ENCODE measurements around the gene SOX5.

Gene SOX5

DNA sequence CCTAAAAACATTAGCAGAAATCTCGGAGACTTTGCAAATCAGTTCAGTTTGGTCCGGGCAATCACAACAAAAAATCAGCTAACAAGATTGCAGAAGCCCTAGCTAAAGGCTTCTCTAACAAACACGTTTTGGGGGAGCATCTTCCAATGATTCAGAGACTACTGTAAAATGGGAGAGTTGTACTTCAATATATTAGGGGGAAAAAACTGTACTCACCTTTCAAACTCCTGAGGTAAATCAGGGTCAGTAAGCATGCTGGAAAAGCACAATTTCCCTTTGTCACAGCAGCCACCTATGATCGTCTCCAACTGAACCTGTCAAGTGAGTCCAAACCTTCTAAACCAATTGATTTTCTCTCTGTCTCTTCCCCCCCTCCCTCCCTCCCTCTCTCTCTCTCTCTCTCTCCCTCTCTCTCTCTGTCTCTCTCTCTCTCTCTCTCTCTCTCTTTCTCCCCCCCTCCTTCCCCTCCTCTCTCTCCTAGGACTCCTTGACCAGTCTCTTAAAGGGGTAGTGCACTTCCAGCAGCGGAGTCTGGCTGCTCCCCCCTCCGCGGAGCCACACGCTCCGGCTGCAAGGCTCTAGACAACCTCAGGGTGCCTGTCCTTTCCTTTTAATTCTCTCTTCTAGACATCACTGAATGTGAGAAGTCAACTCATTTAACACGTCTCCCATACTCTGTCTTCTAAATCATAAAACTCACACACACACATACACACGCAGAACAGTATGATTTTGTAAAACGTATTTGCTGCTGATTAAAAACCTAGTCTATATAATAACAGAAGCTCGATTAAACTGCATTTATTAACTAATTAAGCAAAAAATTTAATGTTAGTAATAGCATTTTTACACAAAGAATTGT is at the start of gene SOX5:
TSS of gene SOX5 (minus strand) at position 323 of the 862 bp plus-strand sequence. CDS start at position 254, 69 bp downstream.
- no peak for DNase-seq

DNA sequence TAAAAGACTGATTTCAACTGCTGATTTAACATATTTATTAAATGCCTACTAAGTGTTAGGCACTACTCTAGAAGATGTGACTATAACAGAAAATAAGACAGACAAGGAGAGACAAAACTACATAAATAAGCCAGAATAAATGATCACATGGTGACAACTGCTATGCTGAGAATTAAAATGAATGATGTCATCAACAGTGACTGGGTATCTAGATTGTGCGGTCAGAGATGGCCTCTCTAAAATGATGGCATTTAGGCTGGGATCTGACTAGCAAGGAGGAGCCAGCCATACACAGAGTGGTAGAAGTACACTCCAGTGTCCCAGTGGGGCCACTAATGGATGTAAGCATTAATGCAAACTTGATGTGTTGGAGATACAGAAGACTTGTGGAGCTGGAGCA is 37.6 kb upstream of the SOX5 start:
- no peak for DNase-seq

DNA sequence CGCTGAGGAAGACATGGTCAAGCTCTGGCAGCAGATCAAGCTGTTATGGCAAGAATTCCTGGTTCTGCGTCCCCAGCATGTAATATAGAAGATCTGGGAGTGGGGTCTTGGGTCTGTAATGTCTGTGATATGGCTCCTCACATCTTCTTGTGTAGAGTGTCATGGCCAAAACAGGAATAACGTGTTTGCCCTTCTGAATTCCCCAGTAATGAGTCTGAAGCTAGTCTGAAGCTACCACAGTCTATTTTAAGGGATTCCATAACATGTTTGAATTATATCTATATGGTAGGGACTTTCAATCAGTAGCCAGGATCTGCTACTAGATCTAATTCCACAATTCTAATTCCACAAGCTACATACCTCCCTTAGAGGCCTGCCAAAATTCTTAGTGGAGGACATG is 31.4 kb upstream of the SOX5 start:
- no peak for DNase-seq

DNA sequence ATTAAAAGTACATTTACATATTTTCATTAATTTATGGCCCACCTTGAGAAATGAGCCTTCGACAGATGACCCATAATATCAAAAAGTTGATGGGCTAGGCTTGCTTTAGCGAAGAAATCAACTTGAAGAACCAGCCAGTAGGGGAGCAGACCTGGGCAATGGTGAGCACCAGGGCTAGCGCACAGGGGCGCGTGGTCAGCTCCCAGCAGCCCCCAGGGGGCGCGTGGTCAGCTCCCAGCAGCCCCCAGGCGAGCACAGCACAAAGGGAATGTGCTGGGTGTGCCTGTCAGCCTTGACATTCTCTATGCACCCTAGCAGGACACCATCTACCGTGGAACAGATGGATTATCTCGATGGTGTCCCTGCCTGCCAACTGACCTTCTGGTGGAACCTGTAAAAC is 15.3 kb upstream of the SOX5 start:
- no peak for DNase-seq

DNA sequence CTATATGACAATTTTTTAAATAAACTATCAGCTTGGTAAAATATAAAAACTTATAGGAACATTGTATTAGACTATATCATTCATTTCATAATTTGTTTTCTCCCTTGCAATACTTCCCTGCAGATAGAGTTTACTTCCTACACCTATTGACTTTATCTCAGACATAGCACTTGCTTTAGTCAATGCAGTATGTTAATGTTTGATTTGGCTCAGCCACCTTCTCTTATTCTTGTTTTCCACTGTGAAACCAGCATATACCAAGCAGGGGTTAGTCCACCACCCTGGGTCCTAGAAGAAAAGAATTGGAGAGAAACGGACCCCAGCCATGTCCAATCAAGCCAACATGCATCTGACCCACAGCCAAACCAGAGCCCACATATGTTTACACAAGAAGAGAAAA is 10.4 kb upstream of the SOX5 start:
- no peak for DNase-seq

DNA sequence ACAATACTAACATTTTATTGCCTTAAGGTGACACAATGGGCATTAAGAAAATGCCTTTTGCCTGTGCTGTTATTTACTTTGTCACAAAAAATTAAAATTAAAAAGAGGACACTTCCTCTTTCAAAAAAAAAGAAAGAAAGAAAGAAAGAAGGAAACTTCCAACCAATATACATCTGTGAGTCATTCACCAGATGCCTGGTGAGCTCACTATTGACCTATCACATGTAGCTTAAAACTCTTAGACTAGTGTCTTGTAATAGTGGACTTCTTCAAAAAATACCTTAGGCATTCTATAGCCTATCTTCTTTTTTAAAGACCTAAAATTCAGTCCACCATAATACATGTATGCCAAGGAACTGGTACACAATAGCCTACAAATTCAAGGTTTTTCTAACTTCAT is 4.9 kb upstream of the SOX5 start:
- DNase-seq: no peak

DNA sequence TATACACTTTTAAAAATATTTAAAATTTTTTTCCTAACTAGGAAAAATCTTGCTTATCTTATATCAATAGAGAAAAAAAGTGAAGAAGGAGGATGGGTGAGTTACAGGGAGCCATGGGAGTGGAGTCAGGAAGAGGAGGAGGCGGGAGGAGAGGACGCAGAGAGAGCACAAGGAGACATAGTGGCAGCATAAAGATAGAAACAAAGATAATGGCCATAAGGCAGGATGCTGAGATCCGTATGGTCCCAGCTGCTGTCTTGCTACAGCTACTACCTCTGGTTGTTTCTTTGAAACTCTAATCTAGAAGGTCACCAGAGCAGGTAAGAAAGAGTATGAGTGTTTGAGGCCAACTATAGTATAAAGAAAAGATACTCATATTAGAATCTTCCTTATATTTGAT is 2.6 kb upstream of the SOX5 start:
- DNase-seq: no peak

DNA sequence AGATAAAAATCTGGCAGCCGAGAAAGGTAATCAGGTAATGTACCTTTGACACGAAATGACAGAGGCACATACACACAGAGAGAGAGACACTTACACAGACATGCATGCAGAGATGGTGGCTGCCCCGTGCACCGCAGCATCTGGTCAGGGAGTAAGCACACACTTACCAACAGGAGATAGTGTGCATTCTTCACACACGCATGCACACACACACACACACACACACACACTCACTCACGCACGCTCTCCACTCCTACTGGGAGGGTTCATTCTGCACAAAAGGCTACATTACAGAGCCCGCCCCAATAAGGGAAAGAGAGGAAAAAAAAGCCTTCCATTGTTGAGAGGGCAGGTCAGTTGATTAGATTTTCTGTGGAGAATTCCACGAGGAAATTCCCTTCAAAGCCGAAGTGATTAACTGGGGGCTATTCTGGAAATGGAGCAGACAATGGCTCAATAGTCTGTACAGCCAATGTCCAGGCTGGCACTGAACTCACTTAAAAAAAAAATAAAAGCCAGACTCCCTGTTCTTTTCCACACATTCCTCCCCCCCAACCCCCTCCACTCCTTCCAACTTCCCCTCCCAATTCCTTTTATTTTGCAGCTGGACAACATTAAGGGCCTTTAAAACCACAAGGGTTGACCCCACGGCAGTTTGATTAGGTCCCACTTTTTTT is 1.4 kb upstream of the SOX5 start:
- DNase-seq: no peak

DNA sequence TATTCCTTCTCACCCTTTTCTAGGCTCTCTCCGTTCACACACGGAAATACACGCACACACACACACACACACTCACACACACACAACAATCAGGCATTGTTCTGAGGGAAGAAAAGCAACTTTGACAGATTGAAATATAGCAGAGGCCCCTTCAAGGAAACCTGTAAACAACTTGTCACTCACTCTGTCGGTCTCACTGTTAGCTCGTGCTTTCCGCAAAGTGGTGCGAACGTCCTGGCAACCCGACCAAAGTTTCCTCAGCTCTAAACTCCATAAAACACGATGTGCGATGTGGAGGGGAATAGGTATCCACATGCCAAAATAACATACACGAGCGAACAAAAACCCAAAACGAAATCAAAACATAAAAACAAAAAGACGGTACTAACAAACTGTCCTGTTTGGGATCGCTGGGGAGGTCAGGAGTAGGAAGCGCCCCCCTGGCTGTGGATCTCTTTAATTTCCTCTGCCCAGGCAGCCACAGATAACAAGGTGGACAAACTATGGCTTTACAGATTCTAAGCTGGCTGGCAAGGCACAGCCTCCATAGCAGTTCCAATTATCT is 822 bp upstream of the SOX5 start:
- no peak for DNase-seq

DNA sequence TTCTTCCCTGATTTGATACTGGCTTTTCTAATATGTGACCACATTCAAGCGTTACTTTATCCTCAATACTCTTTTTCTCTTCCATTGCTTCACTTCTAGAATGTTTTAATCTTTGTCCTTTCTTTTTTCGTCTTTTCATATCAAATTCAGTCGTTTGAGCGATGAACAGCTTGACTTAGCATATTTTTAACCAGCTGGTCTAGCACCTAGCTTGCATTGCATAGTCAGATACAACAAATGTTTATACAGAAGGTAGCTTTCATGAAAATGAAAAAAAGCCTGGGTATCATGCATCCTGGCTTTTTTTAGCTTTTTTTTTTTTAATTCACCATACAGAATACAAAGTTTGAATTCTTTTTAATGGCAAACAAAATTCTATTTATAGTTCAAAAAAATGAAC is 1.2 kb downstream of the SOX5 start:
- DNase-seq: no peak

DNA sequence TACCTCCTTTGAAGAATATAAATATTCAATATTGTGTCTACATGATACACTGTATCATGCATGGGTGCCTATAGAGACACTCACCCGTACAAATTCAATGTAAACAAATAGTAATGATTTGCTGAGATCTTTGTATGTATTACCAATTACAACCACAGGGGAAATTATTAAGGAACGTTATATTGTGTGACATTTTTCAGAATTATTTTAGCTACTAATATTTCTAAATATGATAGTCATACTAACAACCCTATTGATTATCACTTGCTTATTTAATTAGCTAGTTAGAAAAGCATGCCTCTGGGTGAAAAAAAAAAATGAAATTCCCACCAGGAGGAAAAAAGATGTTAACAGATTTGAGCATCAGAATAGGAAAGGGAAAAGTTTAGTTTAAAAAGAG is 2.1 kb downstream of the SOX5 start:
- no peak for DNase-seq

DNA sequence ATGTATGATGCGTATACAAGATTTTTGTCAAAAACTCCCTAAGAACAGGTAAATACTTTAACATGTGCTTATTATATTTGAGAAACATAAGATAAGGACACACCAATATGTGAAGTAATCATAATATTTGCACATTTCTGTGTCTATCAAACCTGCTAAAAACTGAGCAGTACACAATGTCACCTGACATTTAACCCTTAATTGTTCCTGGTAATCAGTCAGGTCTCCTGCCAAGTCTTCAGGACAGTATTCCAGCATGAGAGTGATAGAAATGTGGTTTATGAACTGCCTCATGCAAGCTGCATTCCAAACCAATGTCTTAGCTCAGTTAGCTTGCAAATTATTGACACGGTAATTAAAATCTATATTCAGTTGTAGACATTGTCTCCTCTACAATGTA is 4.2 kb downstream of the SOX5 start:
- no peak for DNase-seq

DNA sequence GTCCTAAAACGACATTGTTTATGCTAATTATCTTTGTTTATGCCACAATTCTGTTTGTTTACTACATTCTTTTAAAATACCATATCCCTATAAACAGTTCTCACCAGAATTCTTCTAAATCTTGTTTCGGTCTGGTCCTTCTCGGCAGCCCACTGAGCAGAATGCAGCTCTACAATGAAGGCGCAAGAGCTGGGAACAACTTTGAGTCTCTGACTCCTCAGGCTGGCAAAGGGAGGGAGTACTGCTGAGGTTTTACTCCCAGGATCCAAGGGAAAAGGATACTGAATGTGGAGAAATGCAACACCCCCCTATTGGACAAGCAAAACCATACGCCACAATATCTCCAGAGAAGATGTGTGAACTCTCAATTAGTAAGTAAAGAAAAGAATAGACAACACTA is 5.4 kb downstream of the SOX5 start:
- no peak for DNase-seq

DNA sequence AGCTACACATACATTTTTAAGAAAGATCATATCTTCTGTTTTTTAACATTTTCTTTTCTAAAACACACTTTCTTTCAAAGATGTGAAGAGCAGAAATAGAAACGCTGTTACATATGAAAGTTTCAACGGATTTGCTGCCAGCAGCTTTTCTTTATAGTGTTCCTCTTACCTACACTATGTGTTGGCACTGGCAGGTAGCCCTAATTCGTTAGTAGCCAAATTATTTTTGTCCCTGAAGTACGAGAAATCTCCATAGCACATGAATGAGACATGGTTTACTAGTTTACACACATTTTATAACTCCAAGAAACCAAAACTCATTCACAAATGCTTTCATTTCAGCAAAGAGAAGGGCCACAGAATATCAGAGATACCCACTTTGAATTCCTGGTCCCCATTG is 6.6 kb downstream of the SOX5 start:
- no peak for DNase-seq

DNA sequence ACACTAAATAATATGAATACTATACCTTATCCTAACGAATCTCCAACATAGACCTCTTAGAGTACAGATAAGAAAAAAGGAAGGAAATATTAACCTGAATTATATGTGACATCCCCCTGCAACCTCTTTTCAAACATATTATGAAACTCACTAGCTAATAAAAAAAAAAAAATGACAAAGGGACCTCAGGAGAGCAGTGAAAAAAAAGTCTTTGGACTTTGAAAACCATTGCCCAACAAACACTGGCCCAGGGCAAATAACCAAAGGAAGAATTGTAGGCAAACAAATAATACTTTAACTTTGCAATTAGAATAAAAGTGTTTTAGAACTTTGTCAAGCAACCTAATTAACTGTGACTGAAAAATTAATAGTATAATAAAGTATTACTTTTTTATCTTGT is 7.7 kb downstream of the SOX5 start:
- DNase-seq: no peak

DNA sequence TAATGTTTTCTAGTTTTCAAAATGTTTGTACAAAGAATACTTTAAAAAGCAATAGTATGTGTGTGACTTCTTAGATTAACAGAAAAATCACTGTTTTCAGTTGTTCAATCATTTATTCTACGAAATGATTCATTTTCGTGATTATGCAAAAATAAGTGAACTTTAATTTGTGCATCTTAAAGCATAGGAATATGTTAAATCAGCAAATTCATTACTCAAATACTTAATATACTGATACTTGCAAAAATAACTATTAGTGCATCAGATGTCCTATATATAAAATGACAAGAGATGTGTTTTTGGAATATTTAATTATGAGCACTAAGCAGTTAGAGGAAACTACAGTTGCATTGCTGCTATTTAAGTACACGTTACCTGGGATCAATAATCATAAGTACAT is 11.0 kb downstream of the SOX5 start:
- DNase-seq: no peak

DNA sequence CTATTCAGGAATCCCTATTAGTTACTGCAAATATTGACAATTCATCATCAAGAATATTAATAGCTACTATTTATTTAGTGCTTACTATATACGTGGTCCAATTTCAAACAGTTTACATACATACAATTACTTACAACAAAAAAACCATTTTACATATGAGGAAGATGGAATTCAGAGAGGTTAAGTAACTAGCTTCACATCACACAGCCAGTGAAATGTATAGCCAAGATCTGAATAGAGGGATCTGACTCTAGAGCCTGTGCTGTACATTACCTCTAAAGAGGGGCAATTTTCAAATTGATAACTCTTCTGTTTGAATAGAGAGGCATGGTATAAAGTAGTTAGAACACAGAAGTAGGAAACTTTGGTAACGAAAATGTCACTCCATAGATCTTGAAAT is 18.3 kb downstream of the SOX5 start:
- no peak for DNase-seq

DNA sequence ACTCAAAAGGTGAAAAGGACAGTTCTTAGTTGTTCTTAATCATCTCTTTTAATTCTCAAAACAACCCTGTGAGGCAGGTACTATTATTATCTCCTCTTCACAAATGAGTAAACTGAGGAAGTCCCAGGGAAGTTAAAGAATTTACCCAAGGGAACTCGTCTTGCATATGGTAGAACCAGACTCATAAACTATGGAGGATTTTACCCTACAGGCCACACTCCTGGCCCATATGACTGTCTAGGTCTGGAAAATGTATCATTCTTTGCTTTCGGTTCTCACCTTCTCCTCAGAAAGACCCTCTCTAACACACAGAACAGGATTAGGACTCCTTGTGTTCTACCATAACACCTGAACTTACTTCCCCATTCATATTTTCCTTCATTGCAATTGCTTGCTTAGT is 18.9 kb downstream of the SOX5 start:
- DNase-seq: no peak

DNA sequence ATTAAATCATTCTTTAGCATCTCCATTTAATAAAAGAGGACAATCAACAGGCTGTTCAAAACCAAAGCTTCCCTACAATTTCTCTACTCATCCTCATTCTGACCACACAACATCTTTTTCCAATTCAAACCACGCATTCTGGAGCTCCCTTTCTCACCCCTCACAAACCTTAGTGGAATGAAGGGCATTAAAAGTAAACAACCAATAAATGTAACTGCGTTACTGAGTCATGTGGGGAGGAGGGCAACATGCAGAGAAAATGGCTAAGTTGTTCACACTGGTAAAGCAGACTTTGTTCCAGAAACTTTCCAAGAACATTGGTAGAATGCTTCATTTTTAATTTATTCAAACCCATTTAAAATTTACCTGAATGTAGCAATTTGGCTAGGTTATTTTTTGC is 19.6 kb downstream of the SOX5 start:
- DNase-seq: no peak

DNA sequence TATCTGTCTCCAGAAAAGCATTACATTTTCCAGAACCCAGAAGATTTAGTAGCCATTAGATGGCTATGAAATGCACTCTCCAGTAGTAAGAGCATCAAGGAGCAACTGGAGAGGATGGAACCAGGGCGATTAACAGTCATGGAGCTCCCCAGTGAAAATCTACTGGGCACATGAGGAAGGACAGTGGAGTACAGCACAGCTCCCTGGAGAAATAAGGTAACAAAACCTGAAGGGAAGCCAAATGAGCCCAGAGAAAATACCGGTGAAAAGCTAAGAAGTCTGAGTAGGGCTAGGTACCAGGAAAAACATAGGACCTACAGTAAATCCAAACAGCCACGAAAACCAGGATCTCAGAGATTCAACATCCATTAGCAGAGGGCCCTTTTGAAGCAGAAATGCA is 21.6 kb downstream of the SOX5 start:
- no peak for DNase-seq

DNA sequence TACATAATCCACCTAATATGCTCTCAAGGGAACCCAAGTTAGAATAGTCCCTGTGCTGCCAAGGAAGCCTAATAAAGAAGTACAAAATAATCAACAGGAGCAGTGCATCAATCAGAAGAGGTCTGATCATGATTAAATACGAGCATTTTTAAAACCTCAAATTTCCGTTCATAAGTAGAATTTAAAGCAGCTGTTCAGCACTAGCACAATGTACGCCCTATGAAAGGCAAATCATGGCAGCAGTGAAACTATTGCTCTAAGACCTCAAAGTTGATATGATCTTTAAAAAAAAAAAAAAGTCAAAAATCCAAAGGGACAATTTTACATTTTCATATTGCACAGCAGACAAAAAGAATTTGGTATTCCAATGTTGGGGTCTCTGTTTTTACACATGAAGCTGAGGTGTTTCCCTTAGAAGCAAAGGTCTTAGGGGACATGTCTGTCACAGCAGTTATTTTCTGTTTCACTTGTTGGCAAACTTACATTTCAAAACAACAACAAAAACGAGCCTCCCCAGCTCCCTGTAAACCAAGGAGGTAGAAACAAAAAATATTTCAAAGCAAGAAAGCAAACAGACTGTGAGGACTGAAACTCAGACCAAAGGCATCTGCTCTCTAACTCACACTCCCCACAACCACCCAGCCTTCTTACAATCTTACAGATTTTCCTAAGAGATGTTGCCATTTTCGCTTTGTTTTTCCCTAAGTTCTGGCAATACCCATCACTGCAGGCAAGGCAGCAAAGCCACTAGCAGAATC is 28.2 kb downstream of the SOX5 start:
- DNase-seq: no peak

DNA sequence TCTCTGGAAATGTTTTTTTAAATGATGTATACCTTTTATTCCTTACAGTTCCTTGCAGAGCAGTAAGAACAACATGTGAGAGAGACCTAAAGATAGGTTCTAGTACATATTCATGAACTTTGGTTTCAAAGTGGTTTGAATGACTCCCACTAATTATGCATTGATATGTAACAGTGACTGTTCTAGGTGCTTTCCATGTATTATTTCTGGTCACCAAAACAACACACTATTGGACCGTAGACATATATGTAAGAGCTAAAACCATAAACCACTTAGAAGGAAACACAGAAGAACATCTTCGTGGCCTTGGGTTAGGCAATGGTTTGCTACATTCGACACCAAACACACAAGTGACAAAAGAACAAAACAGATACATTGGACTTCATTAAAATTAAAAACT is 37.9 kb downstream of the SOX5 start:
- DNase-seq: no peak

DNA sequence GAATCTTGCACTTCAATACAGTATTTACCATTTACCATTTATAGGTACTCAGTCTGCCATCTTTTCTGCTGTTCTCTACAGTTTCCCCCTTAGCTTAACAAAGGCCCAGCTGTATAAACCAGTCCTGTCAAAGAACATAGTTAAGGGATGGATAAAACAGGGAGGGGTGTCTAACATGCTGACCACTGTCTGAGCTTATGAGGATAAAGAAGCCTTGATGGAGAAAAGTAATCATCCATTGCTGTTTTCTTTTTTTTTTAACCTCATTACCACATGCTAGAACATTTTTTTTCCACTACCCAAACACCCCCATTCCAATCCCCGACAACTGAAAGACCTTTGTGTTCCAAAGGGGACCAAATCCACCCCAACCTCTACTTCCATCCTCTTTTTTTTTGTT is 39.9 kb downstream of the SOX5 start:
- DNase-seq: no peak

DNA sequence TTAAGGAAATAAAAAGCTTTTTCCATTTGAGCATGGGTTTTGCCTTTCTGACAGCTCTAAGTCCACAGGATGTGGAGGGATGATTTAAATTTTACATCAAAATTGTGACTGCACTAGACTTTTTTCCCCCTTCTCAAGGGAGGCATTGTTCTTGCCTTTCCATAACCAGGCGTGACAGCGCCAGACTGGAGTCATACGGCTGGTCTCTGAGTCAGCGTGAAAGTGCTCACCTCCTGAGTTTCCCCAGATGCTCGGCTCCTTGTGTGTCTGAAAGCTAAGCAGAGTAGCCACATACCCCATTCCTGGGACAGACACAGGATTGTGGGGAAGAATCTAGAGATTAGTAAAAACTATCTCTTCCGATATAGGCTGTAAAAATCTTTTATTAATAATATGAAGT is 43.1 kb downstream of the SOX5 start:
- no peak for DNase-seq

Data from MV-4-11 (cell line).